ENCODE measurements around the gene CACNA1G.

DNA sequence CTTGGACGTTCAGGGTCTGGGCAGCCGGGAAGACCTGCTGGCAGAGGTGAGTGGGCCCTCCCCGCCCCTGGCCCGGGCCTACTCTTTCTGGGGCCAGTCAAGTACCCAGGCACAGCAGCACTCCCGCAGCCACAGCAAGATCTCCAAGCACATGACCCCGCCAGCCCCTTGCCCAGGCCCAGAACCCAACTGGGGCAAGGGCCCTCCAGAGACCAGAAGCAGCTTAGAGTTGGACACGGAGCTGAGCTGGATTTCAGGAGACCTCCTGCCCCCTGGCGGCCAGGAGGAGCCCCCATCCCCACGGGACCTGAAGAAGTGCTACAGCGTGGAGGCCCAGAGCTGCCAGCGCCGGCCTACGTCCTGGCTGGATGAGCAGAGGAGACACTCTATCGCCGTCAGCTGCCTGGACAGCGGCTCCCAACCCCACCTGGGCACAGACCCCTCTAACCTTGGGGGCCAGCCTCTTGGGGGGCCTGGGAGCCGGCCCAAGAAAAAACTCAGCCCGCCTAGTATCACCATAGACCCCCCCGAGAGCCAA, 65.6 kb downstream of the CACNA1G start:
- TF ChIP-seq, protein P1, sequence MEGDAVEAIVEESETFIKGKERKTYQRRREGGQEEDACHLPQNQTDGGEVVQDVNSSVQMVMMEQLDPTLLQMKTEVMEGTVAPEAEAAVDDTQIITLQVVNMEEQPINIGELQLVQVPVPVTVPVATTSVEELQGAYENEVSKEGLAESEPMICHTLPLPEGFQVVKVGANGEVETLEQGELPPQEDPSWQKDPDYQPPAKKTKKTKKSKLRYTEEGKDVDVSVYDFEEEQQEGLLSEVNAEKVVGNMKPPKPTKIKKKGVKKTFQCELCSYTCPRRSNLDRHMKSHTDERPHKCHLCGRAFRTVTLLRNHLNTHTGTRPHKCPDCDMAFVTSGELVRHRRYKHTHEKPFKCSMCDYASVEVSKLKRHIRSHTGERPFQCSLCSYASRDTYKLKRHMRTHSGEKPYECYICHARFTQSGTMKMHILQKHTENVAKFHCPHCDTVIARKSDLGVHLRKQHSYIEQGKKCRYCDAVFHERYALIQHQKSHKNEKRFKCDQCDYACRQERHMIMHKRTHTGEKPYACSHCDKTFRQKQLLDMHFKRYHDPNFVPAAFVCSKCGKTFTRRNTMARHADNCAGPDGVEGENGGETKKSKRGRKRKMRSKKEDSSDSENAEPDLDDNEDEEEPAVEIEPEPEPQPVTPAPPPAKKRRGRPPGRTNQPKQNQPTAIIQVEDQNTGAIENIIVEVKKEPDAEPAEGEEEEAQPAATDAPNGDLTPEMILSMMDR (IDR thresholded peaks at IDR 0.05), result peak in 3 of 4 experiments; percentile 61 to 83 (median 80)
- TF ChIP-seq POLR2A (IDR thresholded peaks at IDR 0.05), result no peak

Measured in gastroesophageal sphincter (tissue), 3 donors.